ENCODE results near the gene ATXN7L1.

- TF ChIP-seq, protein P1, sequence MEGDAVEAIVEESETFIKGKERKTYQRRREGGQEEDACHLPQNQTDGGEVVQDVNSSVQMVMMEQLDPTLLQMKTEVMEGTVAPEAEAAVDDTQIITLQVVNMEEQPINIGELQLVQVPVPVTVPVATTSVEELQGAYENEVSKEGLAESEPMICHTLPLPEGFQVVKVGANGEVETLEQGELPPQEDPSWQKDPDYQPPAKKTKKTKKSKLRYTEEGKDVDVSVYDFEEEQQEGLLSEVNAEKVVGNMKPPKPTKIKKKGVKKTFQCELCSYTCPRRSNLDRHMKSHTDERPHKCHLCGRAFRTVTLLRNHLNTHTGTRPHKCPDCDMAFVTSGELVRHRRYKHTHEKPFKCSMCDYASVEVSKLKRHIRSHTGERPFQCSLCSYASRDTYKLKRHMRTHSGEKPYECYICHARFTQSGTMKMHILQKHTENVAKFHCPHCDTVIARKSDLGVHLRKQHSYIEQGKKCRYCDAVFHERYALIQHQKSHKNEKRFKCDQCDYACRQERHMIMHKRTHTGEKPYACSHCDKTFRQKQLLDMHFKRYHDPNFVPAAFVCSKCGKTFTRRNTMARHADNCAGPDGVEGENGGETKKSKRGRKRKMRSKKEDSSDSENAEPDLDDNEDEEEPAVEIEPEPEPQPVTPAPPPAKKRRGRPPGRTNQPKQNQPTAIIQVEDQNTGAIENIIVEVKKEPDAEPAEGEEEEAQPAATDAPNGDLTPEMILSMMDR (IDR thresholded peaks at IDR 0.05), result no peak
- no peak for TF ChIP-seq POLR2A (IDR thresholded peaks at IDR 0.05)
These were observed 22.4 kb downstream of the ATXN7L1 start for GRCh38 chr7:105853931-105854419.
